Measurements from ENCODE around the gene MED9. TPM values are rescaled to one million over a fixed set of nuclear protein-coding genes. Genes with fewer than 3 reads are reported as not detected.
A peak's percentile ranks its signal among the peaks of the same experiment; 100 is the strongest.
"Not testable (repeated sequence)": the region's sequence is repeated elsewhere in the genome, so short reads cannot be mapped to it uniquely, and the experiment has no call there.

Gene MED9
- total RNA-seq, 5 donors from 2014 or later (not counting 1 experiment from before 2014, with no cell fraction given), result 16.6 to 20.3 (median 19.1) TPM

DNA sequence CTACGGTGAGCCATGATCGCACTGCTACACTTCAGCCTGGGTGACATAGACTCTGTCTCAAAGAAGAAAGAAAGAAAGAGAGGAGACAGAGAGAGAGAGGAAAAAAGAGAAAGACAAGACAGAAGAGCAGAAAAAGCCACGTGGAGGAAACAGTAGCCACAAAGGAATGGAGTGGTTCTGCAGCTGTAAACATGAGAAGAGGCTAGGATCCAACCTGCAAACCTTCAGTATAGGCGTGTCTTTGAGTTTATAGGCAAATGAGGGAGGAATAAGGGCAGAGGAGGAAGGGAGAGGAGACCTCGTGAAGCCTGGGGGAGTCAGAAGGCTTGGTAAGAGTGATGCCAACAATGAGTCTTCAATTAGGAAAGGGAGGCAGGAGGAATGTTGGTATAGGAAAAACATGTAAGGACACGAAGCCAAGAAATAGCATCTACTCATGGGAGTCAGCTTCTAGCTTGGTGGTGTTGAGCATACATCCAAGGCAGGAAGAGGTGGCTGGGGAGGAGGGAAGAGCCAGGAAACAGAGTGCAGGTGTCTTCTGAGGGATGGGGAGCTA lies 3.9 kb downstream of the MED9 start:
- H3K4me1 ChIP-seq (ENCODE audit: control insufficient read depth in 1 of 2, extremely low read depth in 1 of 2, insufficient read depth in 2 of 2, low read length in 2 of 2), result peaks cover 17 to 35% of the 10 kb centered on the region in 2 experiments
- H3K9me3 ChIP-seq, result no peaks in the 10 kb centered on the region
- no peak overlapping the region for H3K4me3 ChIP-seq (ENCODE audit: control insufficient read depth in 1 of 2, extremely low read depth in 1 of 2, low read length in 1 of 2)
- CTCF ChIA-PET, result no interaction called here
- Mint-ChIP-seq H3K27ac (peak overlapping the region; percentile 34 to 56), H3K27me3 (no peaks in the 10 kb centered on the region), H3K4me3 (peak overlapping the region in 1 of 3 donors; percentile 17), H3K9me3 (no peaks in the 10 kb centered on the region), H3K36me3 (peaks cover 22% of the 10 kb centered on the region), H3K4me1 (peaks cover 63 to 74% (median 72%) of the 10 kb centered on the region in 3 donors)
- POLR2A ChIA-PET, result interaction anchor here in 1 of 2 donors (0.6 kb wide), 1 partner anchor 569 kb away, joined by 3 read pairs; no protein-coding TSS in a partner anchor
- H3K27ac ChIP-seq (ENCODE audit: low read length), result no peak overlapping the region
- DNase-seq, result no peak
- 45% methylated on average over 5 of the region's 6 CpGs for WGBS (ENCODE audit: insufficient coverage)
- ATAC-seq (replicated peaks in 1 of 4), result no peak
- H3K36me3 ChIP-seq (ENCODE audit: control insufficient read depth in 2 of 2, extremely low read depth in 1 of 2, insufficient read depth in 1 of 2, low read length in 1 of 2), result peaks cover 0 to 2% of the 10 kb centered on the region in 2 donors
- no peaks in the 10 kb centered on the region for H3K27me3 ChIP-seq (replicated peaks in 1 of 2; ENCODE audit: control insufficient read depth in 2 of 2, extremely low read depth in 1 of 2, insufficient read depth in 2 of 2, low read length in 1 of 2)

DNA sequence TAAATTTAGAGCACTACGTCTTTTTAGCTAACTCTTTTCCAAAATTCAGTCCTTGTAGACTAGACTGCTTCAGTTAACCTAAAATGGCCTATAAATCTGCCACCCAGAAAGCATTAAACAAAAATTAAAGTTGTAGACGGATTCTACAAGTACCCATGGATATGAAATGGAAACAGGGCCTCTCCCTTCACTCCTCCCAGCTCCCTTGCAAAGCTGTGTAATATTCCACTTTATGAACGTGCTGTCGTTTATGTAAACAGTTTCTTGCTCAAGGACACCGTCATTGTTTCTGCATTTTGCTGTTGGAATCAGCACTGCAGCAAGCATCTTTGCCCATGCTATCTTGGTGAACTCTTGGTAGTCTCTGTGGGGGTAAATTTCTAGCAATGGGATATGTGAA lies 5.1 kb downstream of the MED9 start:
- Mint-ChIP-seq H3K9me3 (no peaks in the 10 kb centered on the region), H3K36me3 (peaks cover 24% of the 10 kb centered on the region), H3K27me3 (no peaks in the 10 kb centered on the region), H3K4me1 (peaks cover 63 to 77% (median 68%) of the 10 kb centered on the region in 3 donors), H3K4me3 (no peak overlapping the region), H3K27ac (no peak overlapping the region)
- ChIA-PET POLR2A (interaction anchor here in 1 of 2 donors (0.5 kb wide), 1 partner anchor 436 kb away, joined by 7 read pairs; no protein-coding TSS in a partner anchor), CTCF (no interaction called here)
- Histone ChIP-seq H3K9me3 (no peaks in the 10 kb centered on the region), H3K36me3 (ENCODE audit: control insufficient read depth in 2 of 2, extremely low read depth in 1 of 2, insufficient read depth in 1 of 2, low read length in 1 of 2) (peaks cover under 1 to 2% of the 10 kb centered on the region in 2 donors), H3K4me3 (ENCODE audit: control insufficient read depth in 1 of 2, extremely low read depth in 1 of 2, low read length in 1 of 2) (no peak overlapping the region), H3K27ac (ENCODE audit: low read length) (no peak overlapping the region), H3K4me1 (ENCODE audit: control insufficient read depth in 1 of 2, extremely low read depth in 1 of 2, insufficient read depth in 2 of 2, low read length in 2 of 2) (peaks cover 14 to 28% of the 10 kb centered on the region in 2 experiments), H3K27me3 (replicated peaks in 1 of 2; ENCODE audit: control insufficient read depth in 2 of 2, extremely low read depth in 1 of 2, insufficient read depth in 2 of 2, low read length in 1 of 2) (no peaks in the 10 kb centered on the region)
- DNase-seq (no peak), ATAC-seq (replicated peaks in 1 of 4) (no peak)
- 87% methylated on average over 3 of the region's 5 CpGs for WGBS (ENCODE audit: insufficient coverage)

DNA sequence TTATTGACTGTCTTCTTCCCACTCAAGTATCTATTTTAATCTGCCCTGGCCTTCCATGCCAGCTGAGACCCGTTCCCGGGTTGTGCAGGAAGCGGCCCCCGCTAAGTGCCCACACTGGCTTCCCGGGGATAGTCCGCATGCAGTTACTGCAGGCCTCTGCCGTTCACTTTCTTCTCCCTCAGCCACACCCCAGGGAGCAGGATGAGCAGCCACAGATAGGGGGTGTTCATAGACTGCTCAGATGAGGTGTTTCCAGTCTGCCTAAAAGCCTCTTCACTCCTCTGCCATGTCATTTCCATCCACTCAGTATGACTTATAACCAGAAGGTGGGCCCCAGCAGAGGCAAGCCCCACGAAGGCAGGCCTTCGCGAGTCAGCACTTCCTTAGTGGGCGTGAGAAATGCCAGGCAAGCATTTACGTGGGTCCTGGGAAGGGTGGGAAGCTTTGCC lies 7.7 kb downstream of the MED9 start:
- Mint-ChIP-seq H3K4me3 (no peak overlapping the region), H3K27ac (no peak overlapping the region), H3K9me3 (no peaks in the 10 kb centered on the region), H3K4me1 (peaks cover 51 to 67% (median 57%) of the 10 kb centered on the region in 3 donors), H3K36me3 (peaks cover 37% of the 10 kb centered on the region), H3K27me3 (no peaks in the 10 kb centered on the region)
- Histone ChIP-seq H3K36me3 (ENCODE audit: control insufficient read depth in 2 of 2, extremely low read depth in 1 of 2, insufficient read depth in 1 of 2, low read length in 1 of 2) (peaks cover 2 to 14% of the 10 kb centered on the region in 2 donors), H3K9me3 (no peaks in the 10 kb centered on the region), H3K27ac (ENCODE audit: low read length) (no peak overlapping the region), H3K4me3 (ENCODE audit: control insufficient read depth in 1 of 2, extremely low read depth in 1 of 2, low read length in 1 of 2) (no peak overlapping the region), H3K27me3 (replicated peaks in 1 of 2; ENCODE audit: control insufficient read depth in 2 of 2, extremely low read depth in 1 of 2, insufficient read depth in 2 of 2, low read length in 1 of 2) (no peaks in the 10 kb centered on the region), H3K4me1 (ENCODE audit: control insufficient read depth in 1 of 2, extremely low read depth in 1 of 2, insufficient read depth in 2 of 2, low read length in 2 of 2) (peaks cover 4 to 11% of the 10 kb centered on the region in 2 experiments)
- ChIA-PET CTCF (interaction anchor here (0.5 to 0.7 kb wide), 2 partner anchors 155 to 329 kb away, joined by 3 to 4 read pairs; no protein-coding TSS in a partner anchor), POLR2A (no interaction called here)
- DNase-seq, result no peak
- ATAC-seq (replicated peaks in 1 of 4), result no peak
- no CpG with 5 or more reads among the region's 12 CpGs for WGBS (ENCODE audit: insufficient coverage)

- Histone ChIP-seq H3K27me3 (replicated peaks in 1 of 2; ENCODE audit: control insufficient read depth in 2 of 2, extremely low read depth in 1 of 2, insufficient read depth in 2 of 2, low read length in 1 of 2) (no peaks in the 10 kb centered on the region), H3K9me3 (no peaks in the 10 kb centered on the region), H3K4me1 (ENCODE audit: control insufficient read depth in 1 of 2, extremely low read depth in 1 of 2, insufficient read depth in 2 of 2, low read length in 2 of 2) (peaks cover 3 to 10% of the 10 kb centered on the region in 2 experiments), H3K4me3 (ENCODE audit: control insufficient read depth in 1 of 2, extremely low read depth in 1 of 2, low read length in 1 of 2) (no peak overlapping the region), H3K27ac (ENCODE audit: low read length) (no peak overlapping the region), H3K36me3 (ENCODE audit: control insufficient read depth in 2 of 2, extremely low read depth in 1 of 2, insufficient read depth in 1 of 2, low read length in 1 of 2) (peaks cover 2 to 15% of the 10 kb centered on the region in 2 donors)
- Mint-ChIP-seq H3K27ac (no peak overlapping the region), H3K4me1 (peaks cover 42 to 58% (median 51%) of the 10 kb centered on the region in 3 donors), H3K36me3 (peaks cover 39% of the 10 kb centered on the region), H3K9me3 (no peaks in the 10 kb centered on the region), H3K27me3 (no peaks in the 10 kb centered on the region), H3K4me3 (no peak overlapping the region)
- CTCF ChIA-PET, result interaction anchor here in 1 of 2 donors (0.7 kb wide), 1 partner anchor 180 kb away, joined by 3 read pairs; no protein-coding TSS in a partner anchor
- DNase-seq (no peak), ATAC-seq (replicated peaks in 1 of 4) (no peak)
- 96% methylated on average over 5 of the region's 6 CpGs for WGBS (ENCODE audit: insufficient coverage)
- POLR2A ChIA-PET, result no interaction called here
Measured at GRCh38 chr17:17485420-17485819, 8.6 kb downstream of the MED9 start.

- CTCF ChIA-PET; H3K4me1 ChIP-seq (ENCODE audit: control insufficient read depth in 1 of 2, extremely low read depth in 1 of 2, insufficient read depth in 2 of 2, low read length in 2 of 2); H3K27ac ChIP-seq (ENCODE audit: low read length); H3K27ac Mint-ChIP-seq; POLR2A ChIA-PET; ATAC-seq (replicated peaks in 1 of 4); H3K9me3 ChIP-seq; H3K27me3 Mint-ChIP-seq; H3K4me3 Mint-ChIP-seq; H3K9me3 Mint-ChIP-seq; H3K4me3 ChIP-seq (ENCODE audit: control insufficient read depth in 1 of 2, extremely low read depth in 1 of 2, low read length in 1 of 2); DNase-seq; H3K27me3 ChIP-seq (replicated peaks in 1 of 2; ENCODE audit: control insufficient read depth in 2 of 2, extremely low read depth in 1 of 2, insufficient read depth in 2 of 2, low read length in 1 of 2): not testable (repeated sequence)
- H3K36me3 ChIP-seq (ENCODE audit: control insufficient read depth in 2 of 2, extremely low read depth in 1 of 2, insufficient read depth in 1 of 2, low read length in 1 of 2), result peaks cover 7 to 24% of the 10 kb centered on the region in 2 donors
- peaks cover 33 to 48% (median 42%) of the 10 kb centered on the region in 3 donors for H3K4me1 Mint-ChIP-seq
- peaks cover 31% of the 10 kb centered on the region for H3K36me3 Mint-ChIP-seq
- 98% methylated on average over 19 of the region's 23 CpGs for WGBS (ENCODE audit: insufficient coverage)
Measured at GRCh38 chr17:17486416-17486815, 9.6 kb downstream of the MED9 start.

DNA sequence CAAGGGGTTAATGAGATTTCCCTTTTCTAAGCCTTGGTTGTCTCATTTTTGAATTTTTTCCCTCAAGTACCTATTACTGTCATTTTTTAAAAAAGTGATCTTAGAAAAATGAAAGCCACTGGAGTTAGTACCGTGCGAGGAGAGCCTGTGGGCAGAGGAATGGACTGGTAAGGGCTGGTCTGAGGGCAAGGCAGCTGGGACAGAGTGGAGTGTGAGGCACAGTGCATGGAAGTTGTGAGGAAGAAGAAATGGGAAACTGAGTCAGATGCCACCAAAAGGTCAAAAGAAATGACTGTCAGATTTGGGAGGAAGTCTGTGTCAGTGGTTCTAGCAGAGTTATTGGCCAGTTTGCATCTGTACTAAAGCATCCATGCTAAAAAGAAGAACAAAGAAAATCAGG lies 11.2 kb downstream of the MED9 start:
- Mint-ChIP-seq H3K27ac (peak overlapping the region in 1 of 2 donors; percentile 64), H3K36me3 (peaks cover 34% of the 10 kb centered on the region), H3K4me3 (no peak overlapping the region), H3K4me1 (peaks cover 17 to 32% (median 28%) of the 10 kb centered on the region in 3 donors), H3K27me3 (no peaks in the 10 kb centered on the region), H3K9me3 (no peaks in the 10 kb centered on the region)
- Histone ChIP-seq H3K27ac (ENCODE audit: low read length) (no peak overlapping the region), H3K9me3 (no peaks in the 10 kb centered on the region), H3K4me1 (ENCODE audit: control insufficient read depth in 1 of 2, extremely low read depth in 1 of 2, insufficient read depth in 2 of 2, low read length in 2 of 2) (peaks cover 0 to 6% of the 10 kb centered on the region in 2 experiments), H3K36me3 (ENCODE audit: control insufficient read depth in 2 of 2, extremely low read depth in 1 of 2, insufficient read depth in 1 of 2, low read length in 1 of 2) (peaks cover 10 to 33% of the 10 kb centered on the region in 2 donors), H3K4me3 (ENCODE audit: control insufficient read depth in 1 of 2, extremely low read depth in 1 of 2, low read length in 1 of 2) (no peak overlapping the region), H3K27me3 (replicated peaks in 1 of 2; ENCODE audit: control insufficient read depth in 2 of 2, extremely low read depth in 1 of 2, insufficient read depth in 2 of 2, low read length in 1 of 2) (no peaks in the 10 kb centered on the region)
- no peak for DNase-seq
- 90% methylated on average over 1 of the region's 2 CpGs for whole genome bisulfite sequencing (ENCODE audit: insufficient coverage)
- POLR2A ChIA-PET, result no interaction called here
- ATAC-seq (replicated peaks in 1 of 4), result no peak
- CTCF ChIA-PET, result interaction anchor here in 1 of 2 donors (0.7 kb wide), 1 partner anchor 119 kb away, joined by 3 read pairs; no protein-coding TSS in a partner anchor
